ENCODE measurements around the gene ADK. TPM values are rescaled to one million over a fixed set of nuclear protein-coding genes. Genes with fewer than 3 reads are reported as not detected.
A peak's percentile ranks its signal among the peaks of the same experiment; 100 is the strongest.

The ADK gene
- total RNA-seq, 1 donor from 2014 or later, result 62.0 TPM

- H3K4me1 Mint-ChIP-seq (ENCODE audit: low read depth, unreplicated experiment), result no peaks in the 10 kb centered on the region
- Histone ChIP-seq H4K20me1 (ENCODE audit: insufficient read depth, low read length) (no peaks in the 10 kb centered on the region), H3K4me1 (ENCODE audit: insufficient read depth, low read length) (no peaks in the 10 kb centered on the region), H3K4me3 (ENCODE audit: insufficient read depth, low read depth, low read length) (no peak overlapping the region), H2AFZ (ENCODE audit: low read depth, low read length) (no peak overlapping the region), H3K79me2 (ENCODE audit: insufficient read depth, low read length) (no peaks in the 10 kb centered on the region), H3K4me2 (ENCODE audit: low read length) (no peak overlapping the region), H3K27me3 (ENCODE audit: insufficient read depth, low read length) (no peaks in the 10 kb centered on the region), H3K9me3 (ENCODE audit: insufficient read depth, low read depth, low read length) (no peaks in the 10 kb centered on the region), H3K36me3 (ENCODE audit: insufficient read depth, low read length) (no peaks in the 10 kb centered on the region), H3K27ac (ENCODE audit: low read depth, low read length) (no peak overlapping the region), H3K9ac (ENCODE audit: low read length) (no peak overlapping the region)
- DNase-seq (ENCODE audit: low read depth), result peak; percentile 78
- H3K4me3 Mint-ChIP-seq (ENCODE audit: unreplicated experiment), result no peak overlapping the region
- TF ChIP-seq CTCF (IDR thresholded peaks at IDR 0.05; ENCODE audit: insufficient read depth, low read depth, low read length) (no peak), EZH2 (IDR thresholded peaks at IDR 0.05; ENCODE audit: insufficient read depth, low read length) (no peak)
- no peak overlapping the region for H3K27ac Mint-ChIP-seq (ENCODE audit: unreplicated experiment)
- FAIRE-seq, result no peak
- no peaks in the 10 kb centered on the region for H3K27me3 Mint-ChIP-seq (ENCODE audit: low read depth, unreplicated experiment)
- H3K36me3 Mint-ChIP-seq (ENCODE audit: low read depth, unreplicated experiment), result peaks cover 2% of the 10 kb centered on the region
- no peaks in the 10 kb centered on the region for H3K9me3 Mint-ChIP-seq (ENCODE audit: unreplicated experiment)
Measured at GRCh38 chr10:74371696-74372095, 220.7 kb downstream of the ADK start.

- Mint-ChIP-seq H3K27me3 (ENCODE audit: low read depth, unreplicated experiment) (no peaks in the 10 kb centered on the region), H3K4me1 (ENCODE audit: low read depth, unreplicated experiment) (peaks cover 4% of the 10 kb centered on the region), H3K36me3 (ENCODE audit: low read depth, unreplicated experiment) (peaks cover 2% of the 10 kb centered on the region), H3K4me3 (ENCODE audit: unreplicated experiment) (no peak overlapping the region), H3K9me3 (ENCODE audit: unreplicated experiment) (no peaks in the 10 kb centered on the region), H3K27ac (ENCODE audit: unreplicated experiment) (no peak overlapping the region)
- H3K27ac ChIP-seq (ENCODE audit: low read depth, low read length), result no peak overlapping the region
- H3K4me3 ChIP-seq (ENCODE audit: insufficient read depth, low read depth, low read length), result no peak overlapping the region
- H3K27me3 ChIP-seq (ENCODE audit: insufficient read depth, low read length), result no peaks in the 10 kb centered on the region
- TF ChIP-seq CTCF (IDR thresholded peaks at IDR 0.05; ENCODE audit: insufficient read depth, low read depth, low read length), result no peak
- TF ChIP-seq EZH2 (IDR thresholded peaks at IDR 0.05; ENCODE audit: insufficient read depth, low read length), result no peak
- no peaks in the 10 kb centered on the region for H3K9me3 ChIP-seq (ENCODE audit: insufficient read depth, low read depth, low read length)
- no peak overlapping the region for H3K9ac ChIP-seq (ENCODE audit: low read length)
- no peaks in the 10 kb centered on the region for H4K20me1 ChIP-seq (ENCODE audit: insufficient read depth, low read length)
- no peak overlapping the region for H2AFZ ChIP-seq (ENCODE audit: low read depth, low read length)
- H3K36me3 ChIP-seq (ENCODE audit: insufficient read depth, low read length), result no peaks in the 10 kb centered on the region
- H3K4me2 ChIP-seq (ENCODE audit: low read length), result no peak overlapping the region
- FAIRE-seq (no peak), DNase-seq (ENCODE audit: low read depth) (no peak)
- H3K79me2 ChIP-seq (ENCODE audit: insufficient read depth, low read length), result no peaks in the 10 kb centered on the region
- H3K4me1 ChIP-seq (ENCODE audit: insufficient read depth, low read length), result no peaks in the 10 kb centered on the region
Measured at GRCh38 chr10:74373059-74373458, 222.0 kb downstream of the ADK start.

- Mint-ChIP-seq H3K4me1 (ENCODE audit: low read depth, unreplicated experiment) (peaks cover 4% of the 10 kb centered on the region), H3K27me3 (ENCODE audit: low read depth, unreplicated experiment) (no peaks in the 10 kb centered on the region), H3K27ac (ENCODE audit: unreplicated experiment) (no peak overlapping the region), H3K4me3 (ENCODE audit: unreplicated experiment) (no peak overlapping the region), H3K9me3 (ENCODE audit: unreplicated experiment) (no peaks in the 10 kb centered on the region), H3K36me3 (ENCODE audit: low read depth, unreplicated experiment) (no peaks in the 10 kb centered on the region)
- no peak overlapping the region for H3K4me3 ChIP-seq (ENCODE audit: insufficient read depth, low read depth, low read length)
- no peaks in the 10 kb centered on the region for H3K4me1 ChIP-seq (ENCODE audit: insufficient read depth, low read length)
- DNase-seq (ENCODE audit: low read depth) (peak; percentile 69), FAIRE-seq (no peak)
- peaks cover 9% of the 10 kb centered on the region for H4K20me1 ChIP-seq (ENCODE audit: insufficient read depth, low read length)
- H3K9ac ChIP-seq (ENCODE audit: low read length), result no peak overlapping the region
- H3K79me2 ChIP-seq (ENCODE audit: insufficient read depth, low read length), result peaks cover 6% of the 10 kb centered on the region
- no peaks in the 10 kb centered on the region for H3K27me3 ChIP-seq (ENCODE audit: insufficient read depth, low read length)
- H3K4me2 ChIP-seq (ENCODE audit: low read length), result no peak overlapping the region
- H3K9me3 ChIP-seq (ENCODE audit: insufficient read depth, low read depth, low read length), result no peaks in the 10 kb centered on the region
- H3K36me3 ChIP-seq (ENCODE audit: insufficient read depth, low read length), result no peaks in the 10 kb centered on the region
- no peak overlapping the region for H3K27ac ChIP-seq (ENCODE audit: low read depth, low read length)
- no peak for TF ChIP-seq CTCF (IDR thresholded peaks at IDR 0.05; ENCODE audit: insufficient read depth, low read depth, low read length)
- no peak for TF ChIP-seq EZH2 (IDR thresholded peaks at IDR 0.05; ENCODE audit: insufficient read depth, low read length)
- no peak overlapping the region for H2AFZ ChIP-seq (ENCODE audit: low read depth, low read length)
Measured at GRCh38 chr10:74377476-74377875, 226.5 kb downstream of the ADK start.
